Parathyroid adenoma (tissue), 2 donors: ENCODE results near the gene FAM9C.
"Not testable (repeated sequence)": the region's sequence is repeated elsewhere in the genome, so short reads cannot be mapped to it uniquely, and the experiment has no call there.

ENCODE experiments used
- H2AFZ ChIP-seq: fragments of 300-600 bp; sonication (generic); one replicate; pipeline ENCODE4 v1.7.0; 2017; ENCODE audit warnings: antibody characterized with exemption, mild to moderate bottlenecking
- H3K27ac ChIP-seq: fragments of 300-600 bp; sonication (generic); one replicate; pipeline ENCODE4 v1.7.0; 2017
- H3K27me3 ChIP-seq: fragments of 300-600 bp; sonication (generic); one replicate; pipeline ENCODE4 v1.7.0; 2017; ENCODE audit warnings: low read length; ENCODE audit not compliant: control insufficient read depth, insufficient read depth
- H3K36me3 ChIP-seq: fragments of 300-600 bp; sonication (generic); one replicate; pipeline ENCODE4 v1.7.0; 2017; ENCODE audit warnings: low read length; ENCODE audit not compliant: control insufficient read depth, insufficient read depth
- H3K4me1 ChIP-seq: fragments of 300-600 bp; sonication (generic); one replicate; pipeline ENCODE4 v1.7.0; 2017; ENCODE audit warnings: control low read depth
- H3K4me2 ChIP-seq: fragments of 300-600 bp; sonication (generic); one replicate; pipeline ENCODE4 v1.7.0; 2017; ENCODE audit warnings: low read length
- H3K4me3 ChIP-seq: fragments of 300-600 bp; sonication (generic); one replicate; pipeline ENCODE4 v1.7.0; 2017; ENCODE audit warnings: low read depth, low read length
- H3K79me2 ChIP-seq: fragments of 300-600 bp; sonication (generic); one replicate; pipeline ENCODE4 v1.7.0; 2017; ENCODE audit warnings: control low read depth
- H3K9ac ChIP-seq: fragments of 300-600 bp; sonication (generic); one replicate; pipeline ENCODE4 v1.7.0; 2017; ENCODE audit warnings: mild to moderate bottlenecking
- H3K9me3 ChIP-seq: fragments of 300-600 bp; sonication (generic); one replicate; pipeline ENCODE4 v1.7.0; 2017; ENCODE audit warnings: low read length; ENCODE audit not compliant: control insufficient read depth
- CTCF ChIP-seq: fragments of 300-600 bp; sonication (generic); IDR thresholded peaks from one replicate; pipeline ENCODE4 v1.7.0; 2017; ENCODE audit warnings: antibody characterized with exemption, mild to moderate bottlenecking
- donor health status: primary hyperparathyroidism.

Gene FAM9C

GRCh38 chrX:13067773-13068172, 23.4 kb upstream of the FAM9C start:
- Histone ChIP-seq H3K4me2 (no peak overlapping the region), H3K4me3 (no peak overlapping the region), H3K27me3 (no peaks in the 10 kb centered on the region), H3K79me2 (no peaks in the 10 kb centered on the region), H3K36me3 (no peaks in the 10 kb centered on the region), H3K27ac (no peak overlapping the region), H2AFZ (no peak overlapping the region), H3K9ac (no peak overlapping the region), H3K9me3 (no peaks in the 10 kb centered on the region), H3K4me1 (no peaks in the 10 kb centered on the region)
- TF ChIP-seq CTCF = no peak

GRCh38 chrX:13066391-13066790, 22.0 kb upstream of the FAM9C start:
- no peak for TF ChIP-seq CTCF
- Histone ChIP-seq H2AFZ (no peak overlapping the region), H3K27me3 (no peaks in the 10 kb centered on the region), H3K9me3 (no peaks in the 10 kb centered on the region), H3K4me1 (no peaks in the 10 kb centered on the region), H3K36me3 (no peaks in the 10 kb centered on the region), H3K4me3 (no peak overlapping the region), H3K9ac (no peak overlapping the region), H3K4me2 (no peak overlapping the region), H3K79me2 (no peaks in the 10 kb centered on the region), H3K27ac (no peak overlapping the region)

- Histone ChIP-seq H3K36me3 (no peaks in the 10 kb centered on the region), H3K79me2 (no peaks in the 10 kb centered on the region), H3K27ac (no peak overlapping the region), H3K27me3 (no peaks in the 10 kb centered on the region), H3K9me3 (no peaks in the 10 kb centered on the region), H3K9ac (no peak overlapping the region), H2AFZ (no peak overlapping the region), H3K4me2 (no peak overlapping the region), H3K4me3 (no peak overlapping the region), H3K4me1 (no peaks in the 10 kb centered on the region)
- no peak for TF ChIP-seq CTCF
These were observed 20.3 kb upstream of the FAM9C start for GRCh38 chrX:13064599-13065143.

- H3K36me3 ChIP-seq, H3K27me3 ChIP-seq, H3K4me1 ChIP-seq, H2AFZ ChIP-seq, H3K9me3 ChIP-seq, H3K9ac ChIP-seq, H3K79me2 ChIP-seq, H3K4me3 ChIP-seq, H3K4me2 ChIP-seq, H3K27ac ChIP-seq: not testable (repeated sequence)
These were observed 18.7 kb upstream of the FAM9C start for GRCh38 chrX:13063124-13063523.

GRCh38 chrX:13062331-13062730, 17.9 kb upstream of the FAM9C start:
- H3K4me3 ChIP-seq, H3K9ac ChIP-seq, H3K4me1 ChIP-seq, H3K27me3 ChIP-seq, H3K36me3 ChIP-seq, H3K79me2 ChIP-seq, H2AFZ ChIP-seq, H3K4me2 ChIP-seq, H3K9me3 ChIP-seq, H3K27ac ChIP-seq: not testable (repeated sequence)

- H3K36me3 ChIP-seq, H3K9ac ChIP-seq, H3K4me3 ChIP-seq, H3K79me2 ChIP-seq, H3K27me3 ChIP-seq, H3K9me3 ChIP-seq, H2AFZ ChIP-seq, H3K27ac ChIP-seq, H3K4me1 ChIP-seq, H3K4me2 ChIP-seq: not testable (repeated sequence)
These were observed 16.8 kb upstream of the FAM9C start for GRCh38 chrX:13061215-13061708.
